ENCODE measurements around the gene ARHGAP9. TPM values are rescaled to one million over a fixed set of nuclear protein-coding genes. Genes with fewer than 3 reads are reported as not detected.

Gene ARHGAP9
- total and polyA plus RNA-seq, 2 experiments from 2014 or later, result 0.11 to 0.61 TPM

DNA sequence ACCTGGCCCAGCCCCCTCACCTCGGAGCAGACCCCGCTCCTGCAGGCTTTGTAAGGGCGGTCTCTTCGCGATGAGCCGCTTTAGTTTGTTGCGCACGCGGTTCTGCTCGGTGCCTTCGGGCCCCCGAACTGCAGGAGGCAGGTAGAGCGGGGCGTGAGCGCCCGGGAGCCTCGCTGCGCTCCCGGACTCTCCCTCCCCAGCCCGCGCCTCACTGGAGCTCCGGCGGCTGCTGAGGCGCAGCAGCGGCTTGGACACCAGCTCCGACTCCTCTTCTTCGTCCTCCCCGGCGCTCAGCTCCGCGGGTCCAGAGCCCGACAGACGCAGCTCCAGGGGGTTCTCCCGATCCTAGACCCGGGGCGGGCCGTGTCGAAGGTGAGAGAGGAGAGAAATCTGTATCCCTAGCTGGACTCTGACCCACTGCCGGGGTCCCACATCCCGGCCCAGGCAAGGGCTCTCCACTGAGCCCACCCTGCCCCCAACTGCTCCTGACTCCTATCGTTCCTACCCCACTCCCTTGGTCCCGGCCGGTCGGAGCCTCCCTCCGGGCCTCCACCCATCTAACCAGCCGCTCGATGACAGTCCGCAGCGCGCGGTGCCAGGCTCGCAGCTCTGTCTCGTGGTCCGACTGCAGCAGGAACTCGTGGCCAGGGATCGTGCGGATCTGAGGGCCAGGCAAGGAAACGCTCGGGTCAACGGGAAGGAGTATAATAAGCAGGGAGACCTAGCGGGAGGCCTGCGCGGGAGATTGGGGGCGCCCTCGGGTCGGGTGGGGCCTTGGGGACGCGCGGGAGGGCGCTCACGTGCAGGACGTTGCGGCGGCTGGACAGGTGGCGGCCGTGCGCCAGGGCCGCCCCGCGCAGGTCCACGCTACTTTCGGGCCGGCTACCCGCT lies 4.2 kb downstream of the ARHGAP9 start:
- Histone ChIP-seq H3K9me3 (ENCODE audit: low read depth) (no peaks in the 10 kb centered on the region), H3K36me3 (ENCODE audit: low read depth) (no peaks in the 10 kb centered on the region), H4K20me1 (ENCODE audit: insufficient read depth) (no peaks in the 10 kb centered on the region), H3K27ac (no peak overlapping the region), H3K4me3 (peak overlapping the region; percentile 45), H3K4me2 (ENCODE audit: unreplicated experiment) (peak overlapping the region; percentile 39), H3K27me3 (replicated peaks; ENCODE audit: insufficient read depth) (peaks cover 52% of the 10 kb centered on the region), H3K9me2 (ENCODE audit: insufficient read depth) (no peaks in the 10 kb centered on the region), H3F3A (ENCODE audit: insufficient read depth) (no peaks in the 10 kb centered on the region), H3K79me2 (ENCODE audit: insufficient read depth) (no peaks in the 10 kb centered on the region), H3K9ac (no peak overlapping the region), H2AFZ (peak overlapping the region; percentile 3), H3K4me1 (ENCODE audit: insufficient read depth) (no peaks in the 10 kb centered on the region)
- WGBS, 2 experiments (ENCODE audit: low coverage in 1 of 2, low lambda C conversion rate in 2 of 2, missing lambda C conversion rate in 2 of 2), result 6% methylated on average over 50 to 83 of the region's 84 CpGs
- TF ChIP-seq EZH2 (IDR thresholded peaks at IDR 0.05; ENCODE audit: insufficient read depth, poor library complexity, severe bottlenecking), result peak; percentile 89
- 0 out of 2 replicates have a peak, but pooled peaks have one; percentile 21 for TF ChIP-seq EZH2phosphoT487 (IDR thresholded peaks at IDR 0.05; ENCODE audit: insufficient read depth, low read depth)
- DNase-seq, result peak; percentile 70
- in situ Hi-C loops (cut with MboI), result no loop called here

DNA sequence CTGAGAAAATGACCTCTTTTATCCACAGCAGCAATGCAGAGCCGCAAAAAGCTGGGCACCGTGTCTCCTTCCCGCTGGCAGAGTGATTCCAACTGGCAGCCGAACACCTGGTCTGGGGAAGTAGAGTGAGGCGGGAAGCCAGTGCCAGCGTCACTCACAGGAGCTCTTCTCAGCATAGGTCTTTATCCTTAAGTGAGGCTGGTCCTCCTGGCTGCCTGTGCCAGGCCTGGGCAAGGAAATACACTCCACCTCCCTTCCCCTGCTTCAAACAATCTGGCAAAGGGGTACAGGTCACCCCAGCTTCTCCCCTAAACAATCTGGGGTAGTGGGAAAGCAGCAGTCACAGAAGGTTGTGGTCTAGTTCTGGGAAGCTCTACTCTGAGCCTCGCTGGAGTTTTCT lies 4.8 kb downstream of the ARHGAP9 start:
- H3K4me2 ChIP-seq (ENCODE audit: unreplicated experiment), result no peak overlapping the region
- no peak overlapping the region for H3K9ac ChIP-seq
- H3K36me3 ChIP-seq (ENCODE audit: low read depth), result no peaks in the 10 kb centered on the region
- no peaks in the 10 kb centered on the region for H3K9me2 ChIP-seq (ENCODE audit: insufficient read depth)
- 78 to 80% methylated on average over 7 of the region's 7 CpGs for WGBS, 2 experiments (ENCODE audit: low coverage in 1 of 2, low lambda C conversion rate in 2 of 2, missing lambda C conversion rate in 2 of 2)
- H3K79me2 ChIP-seq (ENCODE audit: insufficient read depth), result no peaks in the 10 kb centered on the region
- TF ChIP-seq EZH2 (IDR thresholded peaks at IDR 0.05; ENCODE audit: insufficient read depth, poor library complexity, severe bottlenecking), result no peak
- TF ChIP-seq EZH2phosphoT487 (IDR thresholded peaks at IDR 0.05; ENCODE audit: insufficient read depth, low read depth), result no peak
- H3F3A ChIP-seq (ENCODE audit: insufficient read depth), result no peaks in the 10 kb centered on the region
- H3K9me3 ChIP-seq (ENCODE audit: low read depth), result no peaks in the 10 kb centered on the region
- no peak overlapping the region for H3K4me3 ChIP-seq
- H3K27me3 ChIP-seq (replicated peaks; ENCODE audit: insufficient read depth), result peaks cover 50% of the 10 kb centered on the region
- no peak overlapping the region for H2AFZ ChIP-seq
- in situ Hi-C loops (cut with MboI), result no loop called here
- no peak overlapping the region for H3K27ac ChIP-seq
- H4K20me1 ChIP-seq (ENCODE audit: insufficient read depth), result no peaks in the 10 kb centered on the region
- H3K4me1 ChIP-seq (ENCODE audit: insufficient read depth), result no peaks in the 10 kb centered on the region
- no peak for DNase-seq

DNA sequence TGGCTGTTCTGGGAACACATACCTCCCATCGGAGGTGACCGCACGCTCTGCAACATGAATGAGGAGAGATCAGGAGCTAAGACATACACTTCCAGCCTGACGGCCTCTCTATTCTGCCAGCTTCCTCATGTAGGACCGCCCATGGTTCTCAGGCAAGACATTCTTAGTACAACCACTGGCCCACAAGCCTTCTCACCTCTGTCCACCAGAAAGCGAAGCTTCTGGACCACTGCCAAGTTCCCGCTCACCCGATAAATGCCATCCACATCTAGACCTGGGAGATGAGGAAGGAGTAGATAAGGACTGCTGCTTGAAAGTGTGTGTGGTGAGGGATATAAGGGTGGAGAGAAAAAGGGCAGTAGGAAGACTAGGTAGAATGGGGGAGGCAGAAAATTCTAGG lies 5.2 kb downstream of the ARHGAP9 start:
- Histone ChIP-seq H3K9me2 (ENCODE audit: insufficient read depth) (no peaks in the 10 kb centered on the region), H3K27me3 (replicated peaks; ENCODE audit: insufficient read depth) (peaks cover 46% of the 10 kb centered on the region), H3K4me1 (ENCODE audit: insufficient read depth) (no peaks in the 10 kb centered on the region), H3K4me3 (no peak overlapping the region), H4K20me1 (ENCODE audit: insufficient read depth) (no peaks in the 10 kb centered on the region), H3F3A (ENCODE audit: insufficient read depth) (no peaks in the 10 kb centered on the region), H3K79me2 (ENCODE audit: insufficient read depth) (no peaks in the 10 kb centered on the region), H2AFZ (no peak overlapping the region), H3K36me3 (ENCODE audit: low read depth) (no peaks in the 10 kb centered on the region), H3K9ac (no peak overlapping the region), H3K27ac (no peak overlapping the region), H3K4me2 (ENCODE audit: unreplicated experiment) (no peak overlapping the region), H3K9me3 (ENCODE audit: low read depth) (no peaks in the 10 kb centered on the region)
- in situ Hi-C loops (cut with MboI), result no loop called here
- 90 to 93% methylated on average over 8 of the region's 8 CpGs for WGBS, 2 experiments (ENCODE audit: low coverage in 1 of 2, low lambda C conversion rate in 2 of 2, missing lambda C conversion rate in 2 of 2)
- DNase-seq, result no peak
- no peak for TF ChIP-seq EZH2 (IDR thresholded peaks at IDR 0.05; ENCODE audit: insufficient read depth, poor library complexity, severe bottlenecking)
- TF ChIP-seq EZH2phosphoT487 (IDR thresholded peaks at IDR 0.05; ENCODE audit: insufficient read depth, low read depth), result no peak

DNA sequence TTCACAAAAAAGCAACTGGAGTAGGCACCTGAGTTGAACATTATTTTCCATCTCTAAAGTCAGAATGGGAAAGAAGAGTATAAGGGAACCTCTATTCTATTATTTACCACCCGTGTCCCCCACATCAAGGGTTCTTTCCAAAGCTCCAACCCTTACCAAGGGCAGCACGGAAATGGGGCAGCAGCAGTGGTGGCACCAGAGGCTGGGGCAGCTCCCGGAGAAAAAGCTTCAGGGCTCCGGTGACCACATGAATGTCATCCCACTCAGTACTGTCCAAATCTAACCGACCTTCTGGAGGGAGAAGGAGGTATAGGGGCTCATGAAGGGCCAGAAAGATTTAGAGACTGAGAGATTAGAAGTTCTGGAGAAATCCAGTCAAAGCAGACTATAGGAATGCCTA lies 5.8 kb downstream of the ARHGAP9 start:
- no peaks in the 10 kb centered on the region for H3K4me1 ChIP-seq (ENCODE audit: insufficient read depth)
- H3K4me3 ChIP-seq, result no peak overlapping the region
- no peaks in the 10 kb centered on the region for H3F3A ChIP-seq (ENCODE audit: insufficient read depth)
- no peak overlapping the region for H3K27ac ChIP-seq
- H3K27me3 ChIP-seq (replicated peaks; ENCODE audit: insufficient read depth), result peaks cover 46% of the 10 kb centered on the region
- H3K79me2 ChIP-seq (ENCODE audit: insufficient read depth), result no peaks in the 10 kb centered on the region
- H3K4me2 ChIP-seq (ENCODE audit: unreplicated experiment), result no peak overlapping the region
- DNase-seq, result no peak
- no peaks in the 10 kb centered on the region for H3K9me3 ChIP-seq (ENCODE audit: low read depth)
- no peak overlapping the region for H2AFZ ChIP-seq
- H3K9me2 ChIP-seq (ENCODE audit: insufficient read depth), result no peaks in the 10 kb centered on the region
- no peaks in the 10 kb centered on the region for H3K36me3 ChIP-seq (ENCODE audit: low read depth)
- H3K9ac ChIP-seq, result no peak overlapping the region
- no peak for TF ChIP-seq EZH2phosphoT487 (IDR thresholded peaks at IDR 0.05; ENCODE audit: insufficient read depth, low read depth)
- TF ChIP-seq EZH2 (IDR thresholded peaks at IDR 0.05; ENCODE audit: insufficient read depth, poor library complexity, severe bottlenecking), result no peak
- 58 to 63% methylated on average over 5 of the region's 5 CpGs for WGBS, 2 experiments (ENCODE audit: low coverage in 1 of 2, low lambda C conversion rate in 2 of 2, missing lambda C conversion rate in 2 of 2)
- in situ Hi-C loops (cut with MboI), result no loop called here
- H4K20me1 ChIP-seq (ENCODE audit: insufficient read depth), result no peaks in the 10 kb centered on the region

All from GM23248 (cell line).